ENCODE results near the gene HYAL3.
A peak's percentile ranks its signal among the peaks of the same experiment; 100 is the strongest.

The HYAL3 gene

DNA sequence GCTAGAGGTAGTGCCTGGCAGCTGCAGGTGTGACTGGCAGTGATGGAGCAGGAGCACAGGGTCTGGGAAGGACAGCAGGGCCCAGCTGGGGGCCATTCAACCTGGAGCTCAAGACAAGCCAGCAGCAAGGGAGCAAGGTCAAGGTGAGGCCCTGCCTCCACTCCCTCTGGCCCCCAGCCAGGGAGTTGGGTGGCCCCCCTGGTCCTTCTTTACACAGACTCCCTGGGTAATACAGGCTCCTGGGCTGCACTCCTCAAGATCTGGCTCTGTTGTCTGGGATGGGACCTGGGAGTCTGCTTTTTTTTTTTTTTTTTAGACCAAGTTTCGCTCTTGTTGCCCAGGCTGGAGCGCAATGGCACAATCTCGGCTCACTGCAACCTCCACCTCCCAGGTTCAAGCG is 48.7 kb downstream of the HYAL3 start:
- H3K4me1 ChIP-seq (ENCODE audit: low read depth, poor library complexity, severe bottlenecking), result peaks cover 11% of the 10 kb centered on the region
- H3K79me2 ChIP-seq (ENCODE audit: insufficient read depth, low read depth), result peaks cover 14% of the 10 kb centered on the region; the same call in 1 of the 2 replicates
- H3K36me3 ChIP-seq (ENCODE audit: insufficient read depth), result no peaks in the 10 kb centered on the region
- H3K27me3 ChIP-seq (ENCODE audit: insufficient read depth, low read depth), result no peaks in the 10 kb centered on the region
- no peak overlapping the region for H3K4me3 ChIP-seq (IDR thresholded peaks at IDR 0.05; ENCODE audit: insufficient read depth, low read depth, low read length)
- H3K27ac ChIP-seq, result no peak overlapping the region
- TF ChIP-seq, protein P1, sequence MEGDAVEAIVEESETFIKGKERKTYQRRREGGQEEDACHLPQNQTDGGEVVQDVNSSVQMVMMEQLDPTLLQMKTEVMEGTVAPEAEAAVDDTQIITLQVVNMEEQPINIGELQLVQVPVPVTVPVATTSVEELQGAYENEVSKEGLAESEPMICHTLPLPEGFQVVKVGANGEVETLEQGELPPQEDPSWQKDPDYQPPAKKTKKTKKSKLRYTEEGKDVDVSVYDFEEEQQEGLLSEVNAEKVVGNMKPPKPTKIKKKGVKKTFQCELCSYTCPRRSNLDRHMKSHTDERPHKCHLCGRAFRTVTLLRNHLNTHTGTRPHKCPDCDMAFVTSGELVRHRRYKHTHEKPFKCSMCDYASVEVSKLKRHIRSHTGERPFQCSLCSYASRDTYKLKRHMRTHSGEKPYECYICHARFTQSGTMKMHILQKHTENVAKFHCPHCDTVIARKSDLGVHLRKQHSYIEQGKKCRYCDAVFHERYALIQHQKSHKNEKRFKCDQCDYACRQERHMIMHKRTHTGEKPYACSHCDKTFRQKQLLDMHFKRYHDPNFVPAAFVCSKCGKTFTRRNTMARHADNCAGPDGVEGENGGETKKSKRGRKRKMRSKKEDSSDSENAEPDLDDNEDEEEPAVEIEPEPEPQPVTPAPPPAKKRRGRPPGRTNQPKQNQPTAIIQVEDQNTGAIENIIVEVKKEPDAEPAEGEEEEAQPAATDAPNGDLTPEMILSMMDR (conservative IDR thresholded peaks at IDR 0.05; ENCODE audit: low read depth, low read length), result no peak
- no peak overlapping the region for H3K4me2 ChIP-seq
- no peaks in the 10 kb centered on the region for H4K20me1 ChIP-seq (ENCODE audit: insufficient read depth)
- no peak overlapping the region for H2AFZ ChIP-seq (ENCODE audit: low read depth)
- H3K9ac ChIP-seq, result no peak overlapping the region

DNA sequence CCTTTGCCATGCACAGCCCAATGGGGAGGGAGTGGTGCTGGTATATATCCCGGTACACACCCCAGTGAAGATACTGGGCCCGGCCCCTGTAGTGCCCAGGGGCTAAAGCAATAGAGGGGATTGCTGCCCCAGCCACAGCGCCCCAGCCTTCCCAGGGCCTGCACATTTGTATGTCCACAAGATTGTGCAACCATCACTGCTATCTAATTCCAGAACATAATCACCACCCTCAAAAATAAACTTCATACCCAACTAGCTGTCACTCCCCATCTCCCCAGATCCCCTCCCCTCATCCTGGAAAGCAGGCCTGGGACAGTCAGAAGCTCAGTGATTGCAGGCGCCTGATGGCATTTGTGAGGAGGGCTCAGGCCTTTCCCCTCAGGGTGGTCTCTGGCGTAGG is 49.7 kb downstream of the HYAL3 start:
- no peak overlapping the region for H3K4me3 ChIP-seq (IDR thresholded peaks at IDR 0.05; ENCODE audit: insufficient read depth, low read depth, low read length)
- peaks cover 14% of the 10 kb centered on the region; the same call in 1 of the 2 replicates for H3K79me2 ChIP-seq (ENCODE audit: insufficient read depth, low read depth)
- H4K20me1 ChIP-seq (ENCODE audit: insufficient read depth), result no peaks in the 10 kb centered on the region
- no peaks in the 10 kb centered on the region for H3K27me3 ChIP-seq (ENCODE audit: insufficient read depth, low read depth)
- no peaks in the 10 kb centered on the region for H3K36me3 ChIP-seq (ENCODE audit: insufficient read depth)
- H3K4me2 ChIP-seq, result no peak overlapping the region
- H3K27ac ChIP-seq, result no peak overlapping the region
- H3K4me1 ChIP-seq (ENCODE audit: low read depth, poor library complexity, severe bottlenecking), result peaks cover 11% of the 10 kb centered on the region
- H2AFZ ChIP-seq (ENCODE audit: low read depth), result no peak overlapping the region
- H3K9ac ChIP-seq, result no peak overlapping the region
- TF ChIP-seq, protein P1 (conservative IDR thresholded peaks at IDR 0.05; ENCODE audit: low read depth, low read length), result no peak

DNA sequence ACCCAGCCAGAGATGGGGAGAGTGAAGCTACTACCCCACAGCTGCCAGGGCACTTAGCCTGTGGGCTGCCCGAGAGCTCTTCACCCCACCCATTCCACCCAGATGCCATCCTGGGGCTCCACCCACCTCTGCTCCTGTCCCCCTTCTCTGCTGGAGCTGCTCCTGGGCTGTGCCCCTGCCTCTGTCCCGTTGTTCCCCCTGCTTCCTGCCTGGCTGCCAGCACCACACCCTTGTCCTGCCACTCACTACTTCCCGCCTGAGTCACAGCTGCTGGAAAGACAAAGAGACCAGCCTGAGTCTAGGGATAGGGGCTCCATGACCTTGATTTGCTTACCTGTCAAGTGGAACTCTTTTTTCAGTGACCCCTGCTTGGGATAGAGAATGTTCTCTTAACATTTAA is 50.8 kb downstream of the HYAL3 start:
- H3K79me2 ChIP-seq (ENCODE audit: insufficient read depth, low read depth), result peaks cover 17% of the 10 kb centered on the region; the same call in 1 of the 2 replicates
- no peak overlapping the region for H2AFZ ChIP-seq (ENCODE audit: low read depth)
- H3K36me3 ChIP-seq (ENCODE audit: insufficient read depth), result no peaks in the 10 kb centered on the region
- TF ChIP-seq, protein P1 (conservative IDR thresholded peaks at IDR 0.05; ENCODE audit: low read depth, low read length), result no peak
- H4K20me1 ChIP-seq (ENCODE audit: insufficient read depth), result no peaks in the 10 kb centered on the region
- no peak overlapping the region for H3K4me3 ChIP-seq (IDR thresholded peaks at IDR 0.05; ENCODE audit: insufficient read depth, low read depth, low read length)
- H3K4me2 ChIP-seq, result no peak overlapping the region
- H3K27me3 ChIP-seq (ENCODE audit: insufficient read depth, low read depth), result no peaks in the 10 kb centered on the region
- no peak overlapping the region for H3K9ac ChIP-seq
- peaks cover 11% of the 10 kb centered on the region for H3K4me1 ChIP-seq (ENCODE audit: low read depth, poor library complexity, severe bottlenecking)
- no peak overlapping the region for H3K27ac ChIP-seq

DNA sequence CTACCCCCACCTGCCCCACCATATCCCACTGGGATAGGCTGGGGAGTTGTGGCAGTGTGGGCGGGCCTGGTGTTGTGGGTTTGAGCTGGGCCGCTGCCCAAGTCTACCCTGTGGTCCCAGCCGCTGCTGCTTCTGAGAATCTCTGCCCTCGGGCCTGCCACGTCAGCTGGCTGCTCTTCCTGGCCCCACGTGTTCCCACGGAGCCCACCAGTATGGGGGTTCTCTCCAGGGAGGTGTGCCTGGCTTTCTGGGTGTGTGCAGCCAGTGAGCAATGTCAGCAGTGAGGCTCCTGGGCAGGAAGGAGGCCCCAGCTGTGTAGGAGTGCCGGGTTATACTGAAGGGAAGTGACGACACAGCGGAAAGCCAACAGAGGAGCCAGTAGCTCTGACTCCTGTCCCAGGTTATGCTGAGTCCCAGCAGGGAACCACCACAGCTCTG is 52.7 kb downstream of the HYAL3 start:
- Histone ChIP-seq H2AFZ (ENCODE audit: low read depth) (peak overlapping the region; percentile 30), H3K4me1 (ENCODE audit: low read depth, poor library complexity, severe bottlenecking) (peaks cover 11% of the 10 kb centered on the region), H3K27ac (peak overlapping the region; percentile 80), H3K4me3 (IDR thresholded peaks at IDR 0.05; ENCODE audit: insufficient read depth, low read depth, low read length) (no peak overlapping the region), H3K79me2 (ENCODE audit: insufficient read depth, low read depth) (peaks cover 24% of the 10 kb centered on the region; the same call in 1 of the 2 replicates), H4K20me1 (ENCODE audit: insufficient read depth) (no peaks in the 10 kb centered on the region), H3K36me3 (ENCODE audit: insufficient read depth) (no peaks in the 10 kb centered on the region), H3K27me3 (ENCODE audit: insufficient read depth, low read depth) (no peaks in the 10 kb centered on the region), H3K9ac (peak overlapping the region; percentile 53; the same call in 1 of the 2 replicates), H3K4me2 (peak overlapping the region; percentile 94)
- TF ChIP-seq, protein P1 (conservative IDR thresholded peaks at IDR 0.05; ENCODE audit: low read depth, low read length), result peak; percentile 17; the same call in 1 of the 2 replicates

All from KMS-11 (cell line).